Type B pancreatic cell (in vitro differentiated cells): ENCODE data around the gene LCN15. TPM values are rescaled to one million over a fixed set of nuclear protein-coding genes. Genes with fewer than 3 reads are reported as not detected.

ENCODE experiments used
- DNase-seq: peaks from one replicate; pipeline ENCODE4 v3.0.0; 2021; ENCODE audit warnings: mixed read lengths; ENCODE audit not compliant: unreplicated experiment; ENCODE audit errors: extremely low spot score
- H3K27ac Mint-ChIP-seq: 2 replicates; pipeline ENCODE4 v1.8.0; 2021; ENCODE audit warnings: mild to moderate bottlenecking, mixed read lengths
- H3K27me3 Mint-ChIP-seq: 2 replicates; pipeline ENCODE4 v1.8.0; 2021; ENCODE audit warnings: mixed read lengths
- H3K36me3 Mint-ChIP-seq: 2 replicates; pipeline ENCODE4 v1.8.0; 2021; ENCODE audit warnings: mixed read lengths
- H3K4me1 Mint-ChIP-seq: one replicate; pipeline ENCODE4 v1.8.0; 2021; ENCODE audit warnings: mixed read lengths; ENCODE audit not compliant: unreplicated experiment
- H3K4me3 Mint-ChIP-seq: 2 replicates; pipeline ENCODE4 v1.8.0; 2021; ENCODE audit warnings: mild to moderate bottlenecking, mixed read lengths
- H3K9me3 Mint-ChIP-seq: 2 replicates; pipeline ENCODE4 v1.8.0; 2021; ENCODE audit warnings: mixed read lengths
- total RNA-seq: library from RNA; stranded (reverse); gene quantifications from 2 replicates; pipeline ENCODE4 v1.2.1, GENCODE V29; 2021; ENCODE audit warnings: low replicate concordance
- TF ChIP-seq, protein P1 (sequence below): fragments of 200-600 bp; sonication (generic); conservative IDR thresholded peaks from 2 replicates; pipeline ENCODE4 v1.5.0; 2021; ENCODE audit warnings: antibody characterized with exemption, mild to moderate bottlenecking

LCN15 gene
- total RNA-seq, 1 donor from 2014 or later: 0.77 TPM

DNA sequence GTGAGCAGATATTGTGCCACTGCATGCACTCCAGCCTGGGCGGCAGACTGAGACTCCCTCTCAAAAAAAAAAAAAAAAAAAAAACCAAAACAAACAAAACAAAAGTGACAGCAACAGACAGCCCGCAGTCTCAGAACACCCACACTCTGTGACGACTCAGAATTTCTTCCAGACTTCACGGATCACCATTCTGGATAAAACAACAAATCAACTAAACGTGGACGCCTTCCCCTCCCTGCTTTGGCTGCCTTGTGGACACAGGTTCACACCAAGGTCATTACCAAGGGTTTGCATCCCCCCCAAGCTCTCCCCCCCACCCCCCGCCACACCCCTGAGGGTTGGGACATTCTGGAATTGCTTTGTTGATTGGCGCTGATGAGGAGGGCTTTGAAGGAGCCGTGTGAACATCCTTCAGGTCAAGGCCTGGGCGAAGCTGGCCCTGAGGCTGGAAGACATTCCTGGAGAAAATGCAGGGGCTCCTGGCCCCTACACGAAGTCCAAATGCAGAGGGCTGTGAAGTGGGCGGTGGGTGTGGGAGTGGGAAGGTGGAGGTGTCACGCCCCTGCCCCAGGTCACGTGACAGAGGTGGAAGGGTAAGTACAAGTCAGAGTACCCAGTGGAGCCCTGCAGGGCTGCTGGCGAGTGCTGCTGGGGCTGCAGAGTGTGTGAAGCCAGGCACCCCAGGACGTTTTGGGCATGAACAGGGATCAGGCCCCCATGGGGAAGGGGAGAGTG, 31.7 kb downstream of the LCN15 start:
- H3K27me3 Mint-ChIP-seq: peaks cover under 1% of the 10 kb centered on the region
- DNase-seq: no peak
- peaks cover 11% of the 10 kb centered on the region for H3K4me1 Mint-ChIP-seq
- peak overlapping the region; percentile 54 for H3K27ac Mint-ChIP-seq
- H3K9me3 Mint-ChIP-seq: no peaks in the 10 kb centered on the region
- no peaks in the 10 kb centered on the region for H3K36me3 Mint-ChIP-seq
- TF ChIP-seq, protein P1, sequence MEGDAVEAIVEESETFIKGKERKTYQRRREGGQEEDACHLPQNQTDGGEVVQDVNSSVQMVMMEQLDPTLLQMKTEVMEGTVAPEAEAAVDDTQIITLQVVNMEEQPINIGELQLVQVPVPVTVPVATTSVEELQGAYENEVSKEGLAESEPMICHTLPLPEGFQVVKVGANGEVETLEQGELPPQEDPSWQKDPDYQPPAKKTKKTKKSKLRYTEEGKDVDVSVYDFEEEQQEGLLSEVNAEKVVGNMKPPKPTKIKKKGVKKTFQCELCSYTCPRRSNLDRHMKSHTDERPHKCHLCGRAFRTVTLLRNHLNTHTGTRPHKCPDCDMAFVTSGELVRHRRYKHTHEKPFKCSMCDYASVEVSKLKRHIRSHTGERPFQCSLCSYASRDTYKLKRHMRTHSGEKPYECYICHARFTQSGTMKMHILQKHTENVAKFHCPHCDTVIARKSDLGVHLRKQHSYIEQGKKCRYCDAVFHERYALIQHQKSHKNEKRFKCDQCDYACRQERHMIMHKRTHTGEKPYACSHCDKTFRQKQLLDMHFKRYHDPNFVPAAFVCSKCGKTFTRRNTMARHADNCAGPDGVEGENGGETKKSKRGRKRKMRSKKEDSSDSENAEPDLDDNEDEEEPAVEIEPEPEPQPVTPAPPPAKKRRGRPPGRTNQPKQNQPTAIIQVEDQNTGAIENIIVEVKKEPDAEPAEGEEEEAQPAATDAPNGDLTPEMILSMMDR: no peak
- H3K4me3 Mint-ChIP-seq: no peak overlapping the region

DNA sequence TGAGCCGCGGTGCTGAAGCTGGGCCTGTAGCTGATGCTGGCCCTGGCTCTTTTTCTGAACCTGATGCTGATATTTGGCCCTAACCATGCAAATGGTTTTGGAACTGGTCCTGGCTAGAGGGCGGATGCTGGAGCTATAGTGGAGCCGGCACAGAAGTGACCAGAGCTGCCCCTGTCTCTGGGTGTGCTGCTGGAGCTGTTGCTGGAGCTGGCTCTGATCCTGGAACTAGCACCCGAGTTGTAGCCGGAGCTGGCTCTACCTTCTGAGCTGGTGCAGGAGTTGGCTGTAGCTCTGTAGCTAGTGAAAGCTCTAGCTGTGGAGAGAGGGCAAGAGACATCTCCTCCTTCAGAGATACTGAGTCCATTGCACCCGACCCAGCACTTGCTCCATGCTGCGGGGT, 34.4 kb downstream of the LCN15 start:
- Mint-ChIP-seq H3K27ac (peak overlapping the region; percentile 39), H3K4me3 (peak overlapping the region; percentile 72)

DNA sequence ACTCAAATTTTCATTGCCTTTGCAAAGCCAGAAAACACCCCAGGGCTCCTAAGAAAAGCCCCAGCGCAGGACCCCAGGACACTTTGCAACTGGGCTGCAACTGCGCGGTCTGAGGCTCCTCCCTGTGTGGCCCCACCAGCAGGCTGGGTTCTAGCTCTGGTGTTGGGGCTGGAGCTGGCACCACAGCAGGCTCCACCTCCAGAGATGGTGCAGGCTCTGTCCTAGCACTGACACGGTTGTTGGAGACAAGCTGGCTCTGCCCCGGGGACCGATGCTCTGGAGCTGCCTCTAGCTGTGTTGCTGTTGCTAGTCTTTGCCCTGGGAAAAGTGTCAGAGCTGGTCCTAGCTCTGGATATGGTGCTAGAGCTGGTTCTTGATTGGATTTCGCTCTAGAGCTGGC, 35.2 kb downstream of the LCN15 start:
- Mint-ChIP-seq H3K4me3 (peak overlapping the region; percentile 72), H3K4me1 (peaks cover 27% of the 10 kb centered on the region), H3K9me3 (no peaks in the 10 kb centered on the region), H3K27me3 (peaks cover 5% of the 10 kb centered on the region), H3K27ac (peak overlapping the region; percentile 39), H3K36me3 (peaks cover 17% of the 10 kb centered on the region)
- no peak for DNase-seq
- TF ChIP-seq, protein P1: no peak

More for the DNA sequence above, 34.4 kb downstream of the LCN15 start:
- H3K4me1 Mint-ChIP-seq: peaks cover 27% of the 10 kb centered on the region
- peaks cover 12% of the 10 kb centered on the region for H3K36me3 Mint-ChIP-seq
- H3K27me3 Mint-ChIP-seq: peaks cover 5% of the 10 kb centered on the region
- no peak for DNase-seq
- TF ChIP-seq, protein P1: no peak
- H3K9me3 Mint-ChIP-seq: no peaks in the 10 kb centered on the region

DNA sequence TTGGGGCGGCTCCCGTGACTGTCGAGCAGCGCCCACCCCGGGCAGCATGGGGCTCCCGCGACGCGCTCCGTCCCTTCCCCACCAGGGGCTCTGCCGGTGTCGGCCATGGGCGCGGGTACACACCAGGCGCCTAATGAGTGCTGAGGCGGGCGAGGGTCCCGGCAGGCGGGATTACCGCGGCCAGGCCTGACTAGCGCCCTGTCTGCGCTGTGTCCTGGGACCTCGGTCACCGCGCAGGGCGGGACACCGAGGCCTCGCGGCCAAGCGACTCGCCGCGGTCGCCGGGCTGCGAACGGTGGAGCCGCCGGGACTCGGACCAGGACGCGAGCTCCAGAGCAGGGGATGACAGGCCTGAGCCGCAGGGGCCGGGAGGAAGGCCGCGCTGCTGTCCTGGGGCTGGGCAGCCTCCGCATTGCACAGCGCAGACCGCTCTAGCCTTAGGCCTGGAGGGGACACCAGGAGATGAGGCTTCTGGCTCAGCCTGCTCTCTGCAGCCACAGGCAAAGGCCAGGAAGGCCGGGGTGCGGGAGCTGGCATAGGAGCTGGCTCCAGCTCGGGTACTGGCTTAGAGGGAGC, 35.7 kb downstream of the LCN15 start:
- H3K4me1 Mint-ChIP-seq: peaks cover 27% of the 10 kb centered on the region
- no peaks in the 10 kb centered on the region for H3K9me3 Mint-ChIP-seq
- peaks cover 5% of the 10 kb centered on the region for H3K27me3 Mint-ChIP-seq
- peaks cover 22% of the 10 kb centered on the region for H3K36me3 Mint-ChIP-seq
- TF ChIP-seq, protein P1: no peak
- DNase-seq: no peak
- no peak overlapping the region for H3K27ac Mint-ChIP-seq
- H3K4me3 Mint-ChIP-seq: peak overlapping the region; percentile 68

DNA sequence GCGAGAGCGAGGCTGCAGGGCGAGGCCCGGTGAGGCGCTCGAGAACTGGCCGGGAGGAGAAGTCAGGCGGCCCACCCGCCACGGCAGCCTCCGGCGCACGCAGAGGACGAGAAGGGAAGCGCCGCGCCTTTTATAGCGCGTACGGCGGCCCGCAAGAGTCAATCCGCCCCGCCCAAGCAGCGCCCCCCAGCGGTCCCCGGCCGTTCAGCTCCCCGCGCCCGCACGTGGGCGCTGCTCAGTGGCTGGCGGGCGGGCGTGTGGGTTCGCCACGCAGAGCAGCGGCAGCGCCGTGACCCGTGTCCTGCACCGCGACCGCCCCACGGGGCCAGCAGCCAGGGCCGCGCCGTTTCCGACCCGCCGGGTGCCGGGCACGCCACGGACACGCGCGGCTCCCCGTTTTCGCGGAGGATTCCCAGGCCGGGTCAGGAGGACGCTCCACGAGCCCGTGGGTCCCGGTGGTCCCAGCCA, 36.2 kb downstream of the LCN15 start:
- peak; percentile 96 for DNase-seq
- peaks cover 23% of the 10 kb centered on the region for H3K36me3 Mint-ChIP-seq
- H3K4me3 Mint-ChIP-seq: peak overlapping the region; percentile 70
- H3K27ac Mint-ChIP-seq: no peak overlapping the region
- peaks cover 27% of the 10 kb centered on the region for H3K4me1 Mint-ChIP-seq
- no peaks in the 10 kb centered on the region for H3K9me3 Mint-ChIP-seq
- TF ChIP-seq, protein P1: peak; percentile 95
- peaks cover 5% of the 10 kb centered on the region for H3K27me3 Mint-ChIP-seq
